ENCODE results near the gene CEP192.
A peak's percentile ranks its signal among the peaks of the same experiment; 100 is the strongest.

Gene CEP192

GRCh38 chr18:13139885-13140450 lies 148.8 kb downstream of the CEP192 start:
- peak; percentile 61 for DNase-seq (ENCODE audit: low spot score)

- DNase-seq (ENCODE audit: low spot score), result no peak
Measured at GRCh38 chr18:13141209-13141608, 150.0 kb downstream of the CEP192 start.

- DNase-seq (ENCODE audit: low spot score), result no peak
Measured at GRCh38 chr18:13145636-13146190, 154.6 kb downstream of the CEP192 start.

- no peak for DNase-seq (ENCODE audit: low spot score)
Measured at GRCh38 chr18:13147130-13147529, 156.0 kb downstream of the CEP192 start.

- DNase-seq (ENCODE audit: low spot score), result no peak
Measured at GRCh38 chr18:13151656-13152055, 160.5 kb downstream of the CEP192 start.

- no peak for DNase-seq (ENCODE audit: low spot score)
Measured at GRCh38 chr18:13158428-13158827, 167.3 kb downstream of the CEP192 start.

- peak; percentile 74 for DNase-seq (ENCODE audit: low spot score)
Measured at GRCh38 chr18:13159579-13159978, 168.4 kb downstream of the CEP192 start.

- no peak for DNase-seq (ENCODE audit: low spot score)
Measured at GRCh38 chr18:13161276-13161899, 170.2 kb downstream of the CEP192 start.

GRCh38 chr18:13163167-13163927 lies 172.2 kb downstream of the CEP192 start:
- no peak for DNase-seq (ENCODE audit: low spot score)

- no peak for DNase-seq (ENCODE audit: low spot score)
Measured at GRCh38 chr18:13164406-13164805, 173.2 kb downstream of the CEP192 start.

- no peak for DNase-seq (ENCODE audit: low spot score)
Measured at GRCh38 chr18:13165636-13166423, 174.7 kb downstream of the CEP192 start.

- DNase-seq (ENCODE audit: low spot score), result no peak
Measured at GRCh38 chr18:13173578-13174145, 182.5 kb downstream of the CEP192 start.

Data from HuH-7.5 (cell line).